Neuronal stem cell (in vitro differentiated cells): ENCODE results near the gene FCRL6.
A peak's percentile ranks its signal among the peaks of the same experiment; 100 is the strongest.

ENCODE experiments used
- DNase-seq: peaks from one replicate; pipeline ENCODE4 v3.0.0-alpha.2; 2013; ENCODE audit warnings: low spot score
- H2AFZ ChIP-seq: one replicate; pipeline ENCODE4 v1.6.1; 2013; ENCODE audit warnings: mild to moderate bottlenecking, low read length, inconsistent platforms
- H2AK5ac ChIP-seq: 2 replicates; pipeline ENCODE4 v1.6.1; 2013; ENCODE audit warnings: low read depth, mild to moderate bottlenecking, inconsistent platforms, low read length, moderate library complexity, mixed read lengths
- H2BK120ac ChIP-seq: 2 replicates; pipeline ENCODE4 v1.6.1; 2013; ENCODE audit warnings: low read depth, mild to moderate bottlenecking, inconsistent platforms, low read length, moderate library complexity, mixed read lengths
- H2BK12ac ChIP-seq: one replicate; pipeline ENCODE4 v1.6.1; 2013; ENCODE audit warnings: low read length, inconsistent platforms
- H2BK15ac ChIP-seq: 2 replicates; pipeline ENCODE4 v1.6.1; 2013; ENCODE audit warnings: mild to moderate bottlenecking, low read length, inconsistent platforms, mixed read lengths
- H2BK5ac ChIP-seq: one replicate; pipeline ENCODE4 v1.6.1; 2013; ENCODE audit warnings: inconsistent platforms, mild to moderate bottlenecking, low read length, moderate library complexity
- H3K14ac ChIP-seq: one replicate; pipeline ENCODE4 v1.6.1; 2013; ENCODE audit warnings: low read length, inconsistent platforms
- H3K18ac ChIP-seq: 2 replicates; pipeline ENCODE4 v1.6.1; 2013; ENCODE audit warnings: low read length, inconsistent platforms
- H3K23ac ChIP-seq: 2 replicates; pipeline ENCODE4 v1.6.1; 2013; ENCODE audit warnings: low read depth, mild to moderate bottlenecking, mixed read lengths, low read length, inconsistent platforms; ENCODE audit not compliant: poor library complexity
- H3K27ac ChIP-seq: replicated peaks from 3 replicates; pipeline ENCODE4 v1.5.1; 2013; ENCODE audit warnings: low read length, inconsistent platforms
- H3K27me3 ChIP-seq, 3 experiments: 2 replicates each; pipeline ENCODE4 v1.6.1; 2013; ENCODE audit warnings: low read length in 3 of 3, mild to moderate bottlenecking in 2 of 3, inconsistent platforms in 1 of 3, low read depth in 1 of 3, mixed read lengths in 1 of 3, moderate library complexity in 1 of 3; ENCODE audit not compliant: control insufficient read depth in 3 of 3, insufficient read depth in 3 of 3
- H3K36me3 ChIP-seq, 2 donors: replicated peaks in 1 of 2; 2 replicates each; pipeline ENCODE4 v1.6.1; 2013; ENCODE audit warnings: low read length in 2 of 2; ENCODE audit not compliant: control insufficient read depth in 2 of 2, insufficient read depth in 2 of 2
- H3K4ac ChIP-seq: 2 replicates; pipeline ENCODE4 v1.6.1; 2013; ENCODE audit warnings: inconsistent platforms, mild to moderate bottlenecking, low read length, moderate library complexity
- H3K4me1 ChIP-seq, 2 donors: 1 replicate in 1 of 2; 2 replicates in 1 of 2; pipeline ENCODE4 v1.6.1; 2013; ENCODE audit warnings: low read length in 2 of 2, low read depth in 1 of 2; ENCODE audit not compliant: control insufficient read depth in 2 of 2, insufficient read depth in 1 of 2
- H3K4me2 ChIP-seq: one replicate; pipeline ENCODE4 v1.6.1; 2013; ENCODE audit warnings: mild to moderate bottlenecking, low read length, inconsistent platforms; ENCODE audit not compliant: insufficient read depth, poor library complexity, severe bottlenecking
- H3K4me3 ChIP-seq, 2 donors: 2 replicates each; pipeline ENCODE4 v1.5.1; 2013; ENCODE audit warnings: low read length in 2 of 2, mild to moderate bottlenecking in 2 of 2, inconsistent platforms in 1 of 2, moderate library complexity in 1 of 2
- H3K79me1 ChIP-seq: one replicate; pipeline ENCODE4 v1.6.1; 2013; ENCODE audit warnings: low read depth, mild to moderate bottlenecking, inconsistent platforms, low read length, moderate library complexity
- H3K9ac ChIP-seq: one replicate; pipeline ENCODE4 v1.6.1; 2013; ENCODE audit warnings: mild to moderate bottlenecking, low read depth, low read length, inconsistent platforms; ENCODE audit not compliant: poor library complexity
- H3K9me3 ChIP-seq, 2 donors: replicated peaks in 1 of 2; 2 replicates each; pipeline versions ENCODE3 to v1.6.1; 2013; ENCODE audit warnings: low read length in 2 of 2, mild to moderate bottlenecking in 2 of 2, inconsistent platforms in 1 of 2, low read depth in 1 of 2, mixed read lengths in 1 of 2, moderate library complexity in 1 of 2; ENCODE audit not compliant: control insufficient read depth in 2 of 2, insufficient read depth in 1 of 2
- H4K8ac ChIP-seq: one replicate; pipeline ENCODE4 v1.6.1; 2013; ENCODE audit warnings: low read depth, mild to moderate bottlenecking, inconsistent platforms, low read length, moderate library complexity
- H4K91ac ChIP-seq: one replicate; pipeline ENCODE4 v1.6.1; 2013; ENCODE audit warnings: low read length, low read depth, mild to moderate bottlenecking, inconsistent platforms; ENCODE audit not compliant: poor library complexity
- WGBS, 2 donors: extraction: QIAGEN DNeasy Blood & Tissue Kit; methylation state at CpG; one replicate each; pipeline ENCODE4 v1.1.7; 2013; ENCODE audit warnings: missing lambda C conversion rate in 2 of 2, mixed read lengths in 1 of 2; ENCODE audit not compliant: insufficient read length in 2 of 2, insufficient replicate concordance in 1 of 2; ENCODE audit errors: extremely low coverage in 2 of 2; 5-methylcytosine and 5-hydroxymethylcytosine counted together

Gene FCRL6

GRCh38 chr1:159798893-159799292 lies 3.3 kb upstream of the FCRL6 start:
- H3K23ac ChIP-seq = no peak overlapping the region
- peaks cover 0 to 37% (median 0%) of the 10 kb centered on the region in 3 experiments for H3K27me3 ChIP-seq
- H3K36me3 ChIP-seq = no peaks in the 10 kb centered on the region
- H4K8ac ChIP-seq = no peak overlapping the region
- no CpG with 5 or more reads among the region's 2 CpGs for WGBS, 2 donors
- H3K9ac ChIP-seq = no peak overlapping the region
- H3K79me1 ChIP-seq = no peaks in the 10 kb centered on the region
- H3K14ac ChIP-seq = no peak overlapping the region
- DNase-seq = peak; percentile 53
- no peak overlapping the region for H3K27ac ChIP-seq
- H3K9me3 ChIP-seq = no peaks in the 10 kb centered on the region
- H2BK5ac ChIP-seq = no peak overlapping the region
- H3K4me1 ChIP-seq = no peaks in the 10 kb centered on the region
- no peak overlapping the region for H2BK15ac ChIP-seq
- H2AK5ac ChIP-seq = no peak overlapping the region
- H3K4me3 ChIP-seq = no peak overlapping the region
- no peak overlapping the region for H3K4me2 ChIP-seq
- H3K4ac ChIP-seq = no peak overlapping the region
- no peak overlapping the region for H3K18ac ChIP-seq
- no peak overlapping the region for H2BK12ac ChIP-seq
- H4K91ac ChIP-seq = no peak overlapping the region
- no peak overlapping the region for H2AFZ ChIP-seq
- no peak overlapping the region for H2BK120ac ChIP-seq

- Histone ChIP-seq H3K4me1 (no peaks in the 10 kb centered on the region), H3K4me3 (no peak overlapping the region), H4K91ac (no peak overlapping the region), H2BK5ac (no peak overlapping the region), H3K9ac (no peak overlapping the region), H3K27ac (no peak overlapping the region), H3K14ac (no peak overlapping the region), H4K8ac (no peak overlapping the region), H2AFZ (no peak overlapping the region), H3K27me3 (peaks cover 0 to 43% (median 0%) of the 10 kb centered on the region in 3 experiments), H3K4me2 (no peak overlapping the region), H3K36me3 (no peaks in the 10 kb centered on the region), H2BK15ac (no peak overlapping the region), H2BK120ac (no peak overlapping the region), H3K9me3 (no peaks in the 10 kb centered on the region), H3K23ac (no peak overlapping the region), H2AK5ac (no peak overlapping the region), H3K4ac (no peak overlapping the region), H2BK12ac (no peak overlapping the region), H3K18ac (no peak overlapping the region), H3K79me1 (no peaks in the 10 kb centered on the region)
- WGBS, 2 donors = no CpG with 5 or more reads among the region's 4 CpGs
- DNase-seq = no peak
These were observed 2.6 kb upstream of the FCRL6 start for GRCh38 chr1:159799446-159799985.

GRCh38 chr1:159800177-159800930 lies 1.8 kb upstream of the FCRL6 start:
- no peak overlapping the region for H4K8ac ChIP-seq
- no peak overlapping the region for H3K4ac ChIP-seq
- H2AK5ac ChIP-seq = no peak overlapping the region
- no peak overlapping the region for H2AFZ ChIP-seq
- peaks cover 0 to 43% (median 0%) of the 10 kb centered on the region in 3 experiments for H3K27me3 ChIP-seq
- no peaks in the 10 kb centered on the region for H3K79me1 ChIP-seq
- WGBS, 2 donors = no CpG with 5 or more reads among the region's 8 CpGs
- no peaks in the 10 kb centered on the region for H3K9me3 ChIP-seq
- no peak overlapping the region for H2BK120ac ChIP-seq
- no peak overlapping the region for H2BK5ac ChIP-seq
- no peak overlapping the region for H4K91ac ChIP-seq
- H3K9ac ChIP-seq = no peak overlapping the region
- no peak overlapping the region for H3K27ac ChIP-seq
- no peak overlapping the region for H2BK12ac ChIP-seq
- H3K4me1 ChIP-seq = no peaks in the 10 kb centered on the region
- no peak overlapping the region for H3K23ac ChIP-seq
- H3K36me3 ChIP-seq = no peaks in the 10 kb centered on the region
- no peak overlapping the region for H3K4me2 ChIP-seq
- DNase-seq = no peak
- H3K4me3 ChIP-seq = no peak overlapping the region
- H3K18ac ChIP-seq = no peak overlapping the region
- no peak overlapping the region for H2BK15ac ChIP-seq
- no peak overlapping the region for H3K14ac ChIP-seq

- Histone ChIP-seq H3K4me2 (no peak overlapping the region), H2BK120ac (no peak overlapping the region), H3K9me3 (no peaks in the 10 kb centered on the region), H4K91ac (no peak overlapping the region), H3K14ac (no peak overlapping the region), H3K27ac (no peak overlapping the region), H3K9ac (no peak overlapping the region), H2AFZ (no peak overlapping the region), H3K27me3 (peaks cover 0 to 29% (median 0%) of the 10 kb centered on the region in 3 experiments), H2BK15ac (no peak overlapping the region), H4K8ac (no peak overlapping the region), H3K4me1 (no peaks in the 10 kb centered on the region), H2AK5ac (no peak overlapping the region), H3K36me3 (no peaks in the 10 kb centered on the region), H2BK12ac (no peak overlapping the region), H3K23ac (no peak overlapping the region), H2BK5ac (no peak overlapping the region), H3K4ac (no peak overlapping the region), H3K18ac (no peak overlapping the region), H3K4me3 (no peak overlapping the region), H3K79me1 (no peaks in the 10 kb centered on the region)
- WGBS, 2 donors = no CpG with 5 or more reads among the region's 7 CpGs
- DNase-seq = no peak
These were observed 2.0 kb downstream of the FCRL6 start for GRCh38 chr1:159803956-159804689.
